Osteocyte (in vitro differentiated cells): ENCODE data around the gene PLCG2. TPM values are rescaled to one million over a fixed set of nuclear protein-coding genes. Genes with fewer than 3 reads are reported as not detected.
A peak's percentile ranks its signal among the peaks of the same experiment; 100 is the strongest.

Experiments used
- DNase-seq: peaks from one replicate; pipeline ENCODE4 v3.0.0; 2021; ENCODE audit warnings: mixed read lengths; ENCODE audit not compliant: unreplicated experiment; ENCODE audit errors: extremely low spot score
- H3K27ac Mint-ChIP-seq: one replicate; pipeline ENCODE4 v1.8.0; 2021; ENCODE audit warnings: mild to moderate bottlenecking, mixed read lengths; ENCODE audit not compliant: unreplicated experiment
- H3K27me3 Mint-ChIP-seq: one replicate; pipeline ENCODE4 v1.8.0; 2021; ENCODE audit warnings: mixed read lengths; ENCODE audit not compliant: unreplicated experiment
- H3K36me3 Mint-ChIP-seq: one replicate; pipeline ENCODE4 v1.8.0; 2021; ENCODE audit warnings: mixed read lengths; ENCODE audit not compliant: unreplicated experiment
- H3K4me1 Mint-ChIP-seq: one replicate; pipeline ENCODE4 v1.8.0; 2021; ENCODE audit warnings: mixed read lengths; ENCODE audit not compliant: unreplicated experiment
- H3K4me3 Mint-ChIP-seq: one replicate; pipeline ENCODE4 v1.8.0; 2021; ENCODE audit warnings: mild to moderate bottlenecking, moderate library complexity, mixed read lengths; ENCODE audit not compliant: unreplicated experiment
- H3K9me3 Mint-ChIP-seq: one replicate; pipeline ENCODE4 v1.8.0; 2021; ENCODE audit warnings: mixed read lengths; ENCODE audit not compliant: unreplicated experiment
- CTCF ChIP-seq: fragments of 200-600 bp; sonication (generic); IDR thresholded peaks from 2 replicates; pipeline ENCODE4 v1.5.0; 2021; ENCODE audit warnings: antibody characterized with exemption, mild to moderate bottlenecking, moderate library complexity
- total RNA-seq: library from RNA; stranded (reverse); gene quantifications from 2 replicates; pipeline ENCODE4 v1.2.1, GENCODE V29; 2021

PLCG2 gene
- total RNA-seq, 1 donor from 2014 or later: not detected

DNA sequence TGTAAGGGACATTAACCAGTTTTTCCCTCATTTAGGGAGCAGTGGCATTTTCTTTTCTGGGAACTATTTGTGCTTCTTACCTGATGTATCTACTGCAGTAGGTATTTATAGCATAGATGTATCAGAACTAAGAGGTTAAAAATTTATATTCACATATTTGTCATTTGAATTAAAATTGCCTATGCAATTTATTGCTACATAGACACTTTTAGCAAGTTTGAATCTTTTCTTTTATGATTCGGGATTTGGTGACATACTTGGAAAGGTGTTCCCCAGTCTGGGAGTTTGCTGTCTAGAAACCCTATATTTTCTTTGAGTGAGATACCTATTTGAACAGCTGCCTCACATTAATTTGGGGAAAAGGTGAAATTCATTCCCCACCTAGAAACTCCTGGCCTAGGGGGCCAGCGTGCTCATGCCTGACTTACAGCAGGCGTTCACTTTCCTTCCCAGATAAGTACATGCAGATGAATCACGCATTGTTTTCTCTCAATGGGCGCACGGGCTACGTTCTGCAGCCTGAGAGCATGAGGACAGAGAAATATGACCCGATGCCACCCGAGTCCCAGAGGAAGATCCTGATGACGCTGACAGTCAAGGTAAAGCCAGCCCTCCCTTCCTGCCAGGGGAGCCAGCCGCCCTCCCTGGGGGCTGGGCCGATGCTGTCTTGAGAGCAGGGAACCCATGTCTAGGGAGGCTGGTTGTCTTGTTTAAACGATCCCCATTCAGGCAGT, 158.4 kb downstream of the PLCG2 start:
- peaks cover 32% of the 10 kb centered on the region for H3K27me3 Mint-ChIP-seq
- no peak overlapping the region for H3K4me3 Mint-ChIP-seq
- no peaks in the 10 kb centered on the region for H3K9me3 Mint-ChIP-seq
- H3K36me3 Mint-ChIP-seq: no peaks in the 10 kb centered on the region
- H3K27ac Mint-ChIP-seq: no peak overlapping the region
- no peak for TF ChIP-seq CTCF
- H3K4me1 Mint-ChIP-seq: no peaks in the 10 kb centered on the region
- DNase-seq: no peak

GRCh38 chr16:81938326-81939163, 159.5 kb downstream of the PLCG2 start:
- H3K27ac Mint-ChIP-seq: no peak overlapping the region

DNA sequence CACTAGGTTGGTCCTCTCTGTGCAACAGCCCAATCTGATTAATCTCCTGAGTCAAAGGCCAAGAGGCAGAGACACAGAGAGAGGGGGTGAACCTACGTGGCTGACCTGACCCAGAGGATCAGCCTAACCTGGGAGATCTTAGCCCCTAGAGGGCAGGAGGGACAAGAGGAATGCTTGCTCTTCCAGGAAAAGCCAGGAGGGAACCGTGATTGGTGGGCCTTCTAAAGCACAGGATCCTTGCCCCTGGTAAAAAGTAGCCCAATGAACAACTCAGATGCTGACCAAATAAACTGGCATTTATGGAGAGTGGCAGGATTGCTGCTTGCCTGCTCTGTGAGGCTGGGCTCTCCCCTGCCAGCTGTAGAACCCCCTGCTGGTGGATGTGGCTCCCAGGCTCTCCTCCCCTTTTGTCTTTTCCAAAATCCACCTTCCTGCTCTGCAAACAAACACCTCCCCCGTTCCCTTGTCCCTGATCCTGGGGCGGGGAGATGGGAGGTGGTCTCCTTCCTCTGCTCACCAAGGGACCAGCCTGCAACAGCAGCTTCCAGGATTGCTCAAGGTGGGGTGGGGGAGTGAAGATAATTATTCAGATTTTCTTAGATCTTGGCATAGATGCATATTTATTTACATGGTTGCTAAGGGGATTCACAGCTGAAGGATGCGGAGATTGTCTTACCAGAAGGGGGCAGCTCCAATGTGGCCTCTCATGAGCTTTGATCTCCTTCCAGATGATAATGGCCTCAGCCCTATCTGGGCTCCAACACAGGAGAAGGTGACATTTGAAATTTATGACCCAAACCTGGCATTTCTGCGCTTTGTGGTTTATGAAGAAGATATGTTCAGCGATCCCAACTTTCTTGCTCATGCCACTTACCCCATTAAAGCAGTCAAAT, 160.3 kb downstream of the PLCG2 start:
- no peak for DNase-seq
- Mint-ChIP-seq H3K9me3 (no peaks in the 10 kb centered on the region), H3K4me3 (no peak overlapping the region), H3K4me1 (no peaks in the 10 kb centered on the region), H3K36me3 (no peaks in the 10 kb centered on the region), H3K27ac (no peak overlapping the region), H3K27me3 (peaks cover 33% of the 10 kb centered on the region)
- TF ChIP-seq CTCF: no peak

More at GRCh38 chr16:81938326-81939163, 159.5 kb downstream of the PLCG2 start:
- DNase-seq: no peak
- no peaks in the 10 kb centered on the region for H3K36me3 Mint-ChIP-seq
- no peak for TF ChIP-seq CTCF
- no peaks in the 10 kb centered on the region for H3K9me3 Mint-ChIP-seq
- H3K4me1 Mint-ChIP-seq: no peaks in the 10 kb centered on the region
- peaks cover 38% of the 10 kb centered on the region for H3K27me3 Mint-ChIP-seq
- H3K4me3 Mint-ChIP-seq: no peak overlapping the region

- H3K36me3 Mint-ChIP-seq: no peaks in the 10 kb centered on the region
- H3K9me3 Mint-ChIP-seq: no peaks in the 10 kb centered on the region
- no peaks in the 10 kb centered on the region for H3K4me1 Mint-ChIP-seq
- no peak overlapping the region for H3K27ac Mint-ChIP-seq
- DNase-seq: no peak
- H3K4me3 Mint-ChIP-seq: no peak overlapping the region
- peaks cover 36% of the 10 kb centered on the region for H3K27me3 Mint-ChIP-seq
- TF ChIP-seq CTCF: peak; percentile 66
Observed at GRCh38 chr16:81940781-81941560, 161.9 kb downstream of the PLCG2 start.
